Activated T-helper 1 cell treated with Interleukin-2 at 50 U/mL for 16 hours (primary cell): ENCODE results near the gene PDCD11.
"Not testable (repeated sequence)": the region's sequence is repeated elsewhere in the genome, so short reads cannot be mapped to it uniquely, and the experiment has no call there.

Experiments
- DNase-seq: peaks from one replicate; pipeline ENCODE4 v3.0.0-alpha.2; 2020; ENCODE audit warnings: low read depth

PDCD11 gene

GRCh38 chr10:103416436-103417147 is 20.2 kb downstream of the PDCD11 start:
- peak; percentile 34 for DNase-seq

- not testable (repeated sequence) for DNase-seq
Observed at GRCh38 chr10:103417148-103417469, 20.7 kb downstream of the PDCD11 start.

- no peak for DNase-seq
Observed at GRCh38 chr10:103417601-103418000, 21.2 kb downstream of the PDCD11 start.

GRCh38 chr10:103419101-103419500 is 22.7 kb downstream of the PDCD11 start:
- DNase-seq, result no peak

- no peak for DNase-seq
Observed at GRCh38 chr10:103423748-103424147, 27.3 kb downstream of the PDCD11 start.

DNA sequence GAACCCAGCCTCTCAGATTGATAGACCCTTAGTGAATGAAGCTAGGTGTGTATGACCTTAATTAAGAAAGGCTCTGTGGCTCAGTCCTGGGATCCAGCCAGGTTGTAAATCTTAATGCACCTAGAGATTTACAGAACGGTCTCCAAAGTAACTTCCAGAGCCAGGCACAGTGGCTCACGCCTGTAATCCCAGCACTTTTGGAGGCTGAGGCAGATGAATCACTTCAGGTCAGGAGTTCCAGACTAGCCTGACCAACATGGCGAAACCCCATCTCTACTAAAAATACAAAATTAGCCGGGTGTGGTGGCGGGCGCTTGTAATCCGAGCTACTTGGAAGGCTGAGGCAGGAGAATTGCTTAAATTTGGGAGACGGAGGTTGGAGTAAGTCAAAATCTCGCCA is 31.4 kb downstream of the PDCD11 start:
- DNase-seq, result no peak

- no peak for DNase-seq
Observed at GRCh38 chr10:103428989-103429643, 32.7 kb downstream of the PDCD11 start.

DNA sequence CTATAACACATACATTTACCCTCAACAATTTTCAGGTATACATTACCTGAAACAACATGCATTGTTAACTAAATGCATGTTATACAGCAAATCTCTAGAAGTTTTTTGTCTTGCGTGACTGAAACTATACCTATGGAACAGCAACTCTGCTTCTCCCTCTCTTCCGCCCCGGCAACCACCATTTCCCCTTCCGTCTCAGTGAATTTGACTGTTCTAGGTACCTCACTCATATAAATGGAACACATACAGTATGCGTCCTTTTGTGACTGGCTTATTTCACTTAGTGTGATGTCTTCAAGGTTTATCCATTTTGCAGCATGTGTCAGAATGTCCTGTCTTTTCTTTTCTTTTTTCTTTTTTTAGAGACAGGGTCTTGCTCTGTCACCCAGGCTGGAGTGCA is 33.2 kb downstream of the PDCD11 start:
- DNase-seq, result no peak

GRCh38 chr10:103431902-103432301 is 35.5 kb downstream of the PDCD11 start:
- DNase-seq, result no peak

GRCh38 chr10:103433858-103434257 is 37.4 kb downstream of the PDCD11 start:
- DNase-seq, result no peak

- no peak for DNase-seq
Observed at GRCh38 chr10:103439776-103440175, 43.4 kb downstream of the PDCD11 start.

DNA sequence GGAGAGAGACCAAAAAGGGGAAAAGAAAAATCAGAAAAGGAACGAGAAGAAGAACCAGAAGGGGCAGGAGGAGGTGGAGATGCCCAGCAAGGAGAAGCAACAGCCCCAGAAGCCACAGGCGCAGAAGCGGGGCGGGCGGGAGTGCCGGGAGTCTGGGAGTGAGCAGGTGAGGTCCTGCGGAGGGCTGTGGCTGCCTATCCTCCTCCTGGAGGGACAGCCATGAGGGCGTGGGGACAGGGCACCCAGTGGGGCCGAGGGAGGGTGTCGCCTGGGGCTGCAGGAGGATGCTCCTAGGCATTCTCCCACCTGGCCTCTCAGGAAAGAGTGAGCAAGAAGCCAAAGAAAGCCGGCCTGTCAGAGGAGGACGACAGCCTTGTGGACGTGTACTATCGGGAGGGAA is 44.0 kb downstream of the PDCD11 start:
- DNase-seq, result no peak

DNA sequence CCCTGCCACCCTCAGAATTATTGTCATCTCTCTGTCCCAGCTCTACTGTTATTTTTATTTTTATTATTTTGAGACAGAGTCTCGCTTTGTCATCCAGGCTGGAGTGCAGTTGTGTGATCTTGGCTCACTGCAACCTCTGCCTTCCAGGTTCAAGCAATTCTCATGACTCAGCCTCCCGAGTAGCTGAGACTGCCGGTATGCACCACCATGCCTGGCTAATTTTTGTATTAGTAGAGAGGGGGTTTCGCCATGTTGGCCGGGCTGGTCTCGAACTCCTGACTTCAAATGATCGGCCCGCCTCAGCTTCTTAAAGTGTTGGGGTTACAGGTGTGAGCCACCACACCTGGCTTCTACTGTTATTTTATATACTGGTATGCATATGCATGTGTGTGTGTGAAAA is 44.8 kb downstream of the PDCD11 start:
- DNase-seq, result no peak

DNA sequence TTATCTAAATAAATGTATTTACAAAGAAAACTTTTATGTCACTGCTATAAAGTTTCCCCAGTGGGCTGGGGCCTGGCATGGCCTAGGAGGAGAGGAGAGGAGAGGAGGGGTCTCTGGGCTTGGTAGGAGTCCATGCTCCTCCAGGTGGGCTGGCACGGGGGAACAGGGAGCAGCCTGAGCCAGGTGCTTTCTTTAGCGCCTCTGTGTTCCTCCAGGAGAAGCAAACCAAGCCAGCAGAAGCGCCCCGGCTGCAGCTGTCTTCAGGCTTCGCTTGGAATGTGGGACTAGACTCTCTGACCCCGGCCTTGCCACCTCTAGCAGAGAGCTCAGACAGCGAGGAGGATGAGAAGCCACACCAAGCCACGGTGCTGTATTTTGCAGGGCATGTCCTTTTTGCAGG is 45.2 kb downstream of the PDCD11 start:
- no peak for DNase-seq

DNA sequence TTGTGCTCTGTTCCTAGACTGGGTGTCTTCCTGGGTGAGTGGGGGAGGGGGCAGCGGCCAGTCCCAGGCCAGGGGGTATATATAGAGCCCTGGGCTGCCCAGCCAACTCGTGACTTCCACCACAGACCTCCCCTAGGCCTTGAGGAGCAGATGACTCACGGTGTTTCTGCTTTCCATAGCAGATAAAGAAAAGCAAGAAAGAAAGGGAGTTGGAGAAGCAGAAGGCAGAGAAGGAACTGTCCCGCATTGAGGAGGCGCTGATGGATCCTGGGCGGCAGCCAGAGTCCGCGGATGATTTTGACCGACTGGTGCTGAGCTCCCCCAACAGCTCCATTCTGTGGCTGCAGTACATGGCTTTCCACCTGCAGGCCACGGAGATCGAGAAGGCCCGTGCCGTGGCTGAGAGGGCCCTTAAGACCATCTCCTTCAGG is 45.6 kb downstream of the PDCD11 start:
- no peak for DNase-seq

GRCh38 chr10:103443475-103444185 is 47.2 kb downstream of the PDCD11 start:
- no peak for DNase-seq

GRCh38 chr10:103444478-103444877 is 48.1 kb downstream of the PDCD11 start:
- no peak for DNase-seq

GRCh38 chr10:103445366-103445765 is 48.9 kb downstream of the PDCD11 start:
- no peak for DNase-seq

DNA sequence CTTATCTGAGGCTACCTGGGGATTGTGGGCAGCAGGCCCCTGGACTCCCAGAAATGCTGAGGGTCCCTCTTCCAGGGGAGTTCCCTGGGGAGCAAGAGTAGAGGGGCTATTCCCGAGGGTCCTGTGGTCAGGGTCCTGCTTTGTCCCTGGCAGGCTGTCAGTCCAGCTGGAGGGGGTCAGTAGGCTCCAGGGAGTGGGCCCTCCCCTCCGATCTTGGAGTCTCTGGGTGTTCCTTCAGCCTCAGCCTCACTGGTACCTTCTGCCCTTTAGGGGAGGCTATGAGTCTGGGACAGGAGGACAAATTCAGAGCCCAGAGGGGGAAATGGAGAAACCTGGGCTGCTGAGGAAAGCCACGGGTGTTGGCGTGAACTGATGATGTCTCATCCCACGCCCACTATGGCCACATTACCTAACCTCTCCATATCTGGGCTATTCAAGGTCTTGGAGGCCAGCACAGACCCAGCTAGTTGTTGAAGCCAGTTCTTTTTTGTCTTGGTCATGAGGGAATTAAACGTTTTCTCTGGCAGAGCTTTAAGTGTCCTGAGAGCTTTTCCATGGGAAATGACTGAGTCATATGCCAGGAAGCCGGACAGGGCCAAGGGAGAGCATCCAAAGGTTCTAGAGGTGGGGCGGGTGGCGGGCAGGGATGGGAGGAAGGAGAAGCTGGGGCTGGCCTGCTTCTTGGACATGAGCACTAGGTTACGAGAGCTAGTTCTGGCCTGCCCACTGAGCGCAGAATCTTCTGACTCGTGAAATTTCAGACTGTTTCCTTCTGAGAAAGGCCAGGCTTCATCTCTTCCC is 49.5 kb downstream of the PDCD11 start:
- DNase-seq, result no peak

DNA sequence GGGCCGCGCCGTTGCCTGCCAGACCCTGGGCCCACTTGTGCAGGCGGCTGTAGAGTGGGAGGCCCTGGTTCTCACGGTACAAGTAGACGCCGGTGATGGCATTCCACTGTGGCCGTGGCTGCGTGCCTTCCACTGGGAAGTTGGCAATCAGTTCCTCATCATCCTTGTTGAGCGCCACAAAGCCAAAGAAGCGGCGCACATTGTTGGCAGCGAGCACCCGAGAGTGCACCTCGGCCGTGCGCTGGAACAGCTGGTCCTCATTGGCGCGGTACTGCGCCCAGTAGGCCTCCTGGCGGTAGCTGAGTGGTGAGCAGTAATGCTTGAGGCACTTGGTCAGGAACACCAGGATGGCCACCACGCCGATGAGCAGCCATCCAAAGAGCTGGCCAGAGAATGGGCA is 50.8 kb downstream of the PDCD11 start:
- DNase-seq, result no peak

DNA sequence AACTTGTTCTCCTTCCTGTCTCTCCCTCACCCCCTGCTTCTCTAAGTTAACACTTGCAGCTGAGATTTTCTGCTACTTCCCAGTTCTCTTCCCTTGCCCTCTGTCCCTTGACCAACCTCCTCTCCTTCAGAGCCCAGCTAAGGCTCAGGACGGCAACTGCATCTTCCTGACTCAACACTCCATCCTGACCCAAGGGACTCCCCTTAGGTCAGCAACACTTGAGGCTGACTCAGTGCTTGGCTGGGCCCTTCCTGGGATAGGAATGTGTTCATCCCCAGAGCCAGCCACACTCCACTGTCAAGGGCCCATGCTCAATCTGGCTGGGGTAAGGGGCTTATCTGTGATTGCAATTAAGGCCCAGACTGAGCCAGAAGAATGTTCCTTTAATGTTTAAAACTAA is 52.3 kb downstream of the PDCD11 start:
- no peak for DNase-seq
